ENCODE results near the gene CSNK1G1. TPM values are rescaled to one million over a fixed set of nuclear protein-coding genes. Genes with fewer than 3 reads are reported as not detected.
A peak's percentile ranks its signal among the peaks of the same experiment; 100 is the strongest.

CSNK1G1 gene
- total RNA-seq, 1 donor from 2014 or later = 6.3 TPM

DNA sequence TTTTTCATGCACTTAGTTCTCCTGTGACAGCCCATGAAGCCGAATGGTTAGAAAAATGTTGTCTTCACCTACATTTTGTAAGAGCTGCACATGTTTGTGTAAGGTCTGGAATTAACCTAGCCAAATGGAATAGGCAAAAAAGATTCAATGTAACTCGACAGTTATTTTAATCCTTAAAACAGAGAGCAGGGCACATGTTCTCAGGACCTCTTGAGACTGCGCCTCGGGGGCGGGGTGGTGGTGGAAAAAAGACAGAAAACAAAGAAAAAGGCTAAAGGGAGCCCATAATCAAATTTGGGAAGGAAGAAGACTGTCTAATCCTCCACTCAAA, 702 bp upstream of the CSNK1G1 start:
- H3K9me3 ChIP-seq (replicated peaks) = no peaks in the 10 kb centered on the region
- H3K27ac ChIP-seq (replicated peaks) = peak overlapping the region; percentile 79
- intact Hi-C loops (cut with micrococcal nuclease) = no loop called here
- no peak for DNase-seq
- H3K4me3 ChIP-seq = peak overlapping the region; percentile 93
- peaks cover 29% of the 10 kb centered on the region for H3K4me1 ChIP-seq
- H3K36me3 ChIP-seq = no peaks in the 10 kb centered on the region
- no peak for TF ChIP-seq CTCF (IDR thresholded peaks at IDR 0.05; ENCODE audit: borderline replicate concordance)
- no peaks in the 10 kb centered on the region for H3K27me3 ChIP-seq (ENCODE audit: low read depth)

DNA sequence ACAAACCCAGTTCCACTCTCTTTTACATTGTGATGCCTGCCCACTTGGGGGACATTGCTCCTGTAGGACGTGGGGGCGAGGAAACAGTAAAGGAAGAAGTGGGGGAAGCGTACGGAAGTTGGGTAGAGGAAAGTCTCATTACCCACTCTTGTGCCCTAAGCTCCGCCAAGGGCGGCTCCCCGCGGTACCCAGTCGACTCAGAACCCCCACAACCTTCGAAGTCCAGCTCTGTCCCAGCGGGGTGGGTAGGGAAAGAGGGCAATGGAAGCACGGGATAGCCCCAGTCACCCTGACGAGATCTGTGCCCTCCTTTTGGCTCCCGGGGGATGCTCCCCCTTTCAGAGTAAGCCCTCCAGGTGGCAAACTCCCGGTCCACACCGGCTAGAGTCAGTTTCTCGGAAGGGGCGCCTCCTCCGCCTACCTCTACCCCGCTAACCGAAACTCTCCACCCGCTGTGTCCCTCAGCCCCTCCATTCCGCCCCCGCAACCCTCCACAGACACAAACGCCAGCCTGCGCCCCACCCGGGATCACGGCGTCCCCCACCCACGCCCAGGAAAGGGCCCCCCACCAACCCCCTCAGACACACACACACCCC, 527 bp downstream of the CSNK1G1 start:
- peaks cover 36% of the 10 kb centered on the region for H3K4me1 ChIP-seq
- DNase-seq = no peak
- no peaks in the 10 kb centered on the region for H3K27me3 ChIP-seq (ENCODE audit: low read depth)
- H3K36me3 ChIP-seq = no peaks in the 10 kb centered on the region
- intact Hi-C loops (cut with micrococcal nuclease) = no loop called here
- peak overlapping the region; percentile 79 for H3K27ac ChIP-seq (replicated peaks)
- TF ChIP-seq CTCF (IDR thresholded peaks at IDR 0.05; ENCODE audit: borderline replicate concordance) = no peak
- peak overlapping the region; percentile 93 for H3K4me3 ChIP-seq
- H3K9me3 ChIP-seq (replicated peaks) = no peaks in the 10 kb centered on the region

DNA sequence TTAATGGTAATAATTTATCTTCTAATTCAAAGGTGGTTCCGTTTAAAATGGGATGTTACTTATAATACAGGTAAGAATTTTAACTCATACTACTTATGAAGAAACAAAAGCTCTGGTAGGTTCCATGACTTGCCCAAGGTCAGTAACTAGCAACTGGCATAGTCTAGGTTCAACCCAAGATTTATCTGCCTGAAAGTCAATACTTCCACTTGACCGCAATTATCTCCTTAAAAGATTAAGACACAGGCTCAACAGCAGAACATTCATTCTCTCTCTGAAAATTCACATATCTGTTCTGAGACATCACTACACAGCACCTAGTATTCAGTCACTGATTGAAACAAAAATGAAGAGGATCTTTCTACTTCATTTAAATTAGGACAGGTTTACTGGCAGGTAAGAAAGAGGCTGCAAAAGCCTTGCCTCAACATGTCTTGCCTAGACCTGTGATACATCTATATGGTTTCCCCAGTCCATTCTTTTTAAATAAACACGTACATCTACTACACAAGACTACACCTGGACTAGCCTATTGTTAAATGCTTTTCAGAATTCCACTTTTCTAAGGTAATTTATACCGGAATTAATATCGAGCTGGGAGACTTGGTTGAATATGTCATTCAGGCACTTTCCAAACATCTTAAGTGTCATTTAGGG, 1.2 kb downstream of the CSNK1G1 start:
- H3K27ac ChIP-seq (replicated peaks) = peak overlapping the region; percentile 79
- H3K36me3 ChIP-seq = no peaks in the 10 kb centered on the region
- H3K4me1 ChIP-seq = peaks cover 36% of the 10 kb centered on the region
- H3K9me3 ChIP-seq (replicated peaks) = no peaks in the 10 kb centered on the region
- intact Hi-C loops (cut with micrococcal nuclease) = no loop called here
- H3K4me3 ChIP-seq = peak overlapping the region; percentile 93
- TF ChIP-seq CTCF (IDR thresholded peaks at IDR 0.05; ENCODE audit: borderline replicate concordance) = no peak
- no peak for DNase-seq
- H3K27me3 ChIP-seq (ENCODE audit: low read depth) = no peaks in the 10 kb centered on the region

- Histone ChIP-seq H3K9me3 (replicated peaks) (no peaks in the 10 kb centered on the region), H3K27ac (replicated peaks) (no peak overlapping the region), H3K27me3 (ENCODE audit: low read depth) (no peaks in the 10 kb centered on the region), H3K36me3 (peaks cover 6% of the 10 kb centered on the region), H3K4me3 (no peak overlapping the region), H3K4me1 (peaks cover 35% of the 10 kb centered on the region)
- TF ChIP-seq CTCF (IDR thresholded peaks at IDR 0.05; ENCODE audit: borderline replicate concordance) = no peak
- intact Hi-C loops (cut with micrococcal nuclease) = no loop called here
- no peak for DNase-seq
These were observed 4.7 kb downstream of the CSNK1G1 start for GRCh38 chr15:64351265-64351664.

DNA sequence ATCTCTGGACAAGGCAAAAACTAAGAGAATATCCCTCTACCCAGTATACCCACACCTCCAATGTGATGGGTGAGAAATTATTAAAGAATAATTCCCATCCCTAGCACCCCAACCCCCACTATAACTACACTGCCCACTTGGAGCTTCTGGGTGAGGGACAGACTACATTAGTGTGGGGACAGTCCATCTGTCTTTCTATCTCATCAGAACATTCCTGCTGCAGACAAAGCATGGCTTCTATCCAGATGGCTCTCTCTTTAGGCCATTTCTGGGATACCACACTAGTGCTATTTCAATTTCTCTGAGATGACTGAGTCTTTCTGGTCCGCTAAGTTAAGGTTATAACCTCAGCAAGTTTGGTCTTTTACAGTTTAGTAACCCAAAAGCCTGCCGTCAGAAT, 6.6 kb downstream of the CSNK1G1 start:
- Histone ChIP-seq H3K9me3 (replicated peaks) (no peaks in the 10 kb centered on the region), H3K27me3 (ENCODE audit: low read depth) (no peaks in the 10 kb centered on the region), H3K4me1 (peaks cover 28% of the 10 kb centered on the region), H3K4me3 (no peak overlapping the region), H3K27ac (replicated peaks) (no peak overlapping the region), H3K36me3 (peaks cover 6% of the 10 kb centered on the region)
- DNase-seq = no peak
- intact Hi-C loops (cut with micrococcal nuclease) = loop anchor here (10.0 kb wide), 1 partner anchor 135 kb away; no protein-coding TSS in a partner anchor
- TF ChIP-seq CTCF (IDR thresholded peaks at IDR 0.05; ENCODE audit: borderline replicate concordance) = no peak
